ENCODE measurements around the gene FAM174A.
"Not testable (repeated sequence)": the region's sequence is repeated elsewhere in the genome, so short reads cannot be mapped to it uniquely, and the experiment has no call there.

FAM174A gene

DNA sequence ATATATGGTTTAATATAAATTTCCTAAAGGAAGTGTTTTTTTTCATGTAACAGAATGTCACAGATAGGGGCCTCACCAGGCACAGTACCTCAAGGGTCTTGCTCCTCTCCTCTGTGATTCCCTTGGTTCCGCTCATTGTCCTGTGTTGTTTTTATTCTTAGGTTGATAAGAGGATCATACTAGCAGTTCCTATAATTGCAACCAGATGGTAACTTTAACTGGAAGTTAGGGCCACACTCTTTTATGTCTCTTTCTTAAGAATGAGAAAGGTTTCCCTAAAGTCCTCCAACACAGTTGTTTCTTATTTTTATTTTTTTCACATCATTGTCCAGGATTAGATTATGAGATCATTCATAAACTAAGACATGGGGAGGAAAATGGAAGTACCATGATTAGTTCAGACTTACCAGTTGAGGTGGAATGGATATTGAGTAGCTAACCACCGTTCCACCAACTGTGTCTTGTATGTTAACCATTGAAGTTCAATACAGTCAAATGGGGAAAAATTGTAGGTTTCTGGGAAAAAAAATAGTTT, 41.1 kb downstream of the FAM174A start:
- no peak for DNase-seq (ENCODE audit: low spot score)

DNA sequence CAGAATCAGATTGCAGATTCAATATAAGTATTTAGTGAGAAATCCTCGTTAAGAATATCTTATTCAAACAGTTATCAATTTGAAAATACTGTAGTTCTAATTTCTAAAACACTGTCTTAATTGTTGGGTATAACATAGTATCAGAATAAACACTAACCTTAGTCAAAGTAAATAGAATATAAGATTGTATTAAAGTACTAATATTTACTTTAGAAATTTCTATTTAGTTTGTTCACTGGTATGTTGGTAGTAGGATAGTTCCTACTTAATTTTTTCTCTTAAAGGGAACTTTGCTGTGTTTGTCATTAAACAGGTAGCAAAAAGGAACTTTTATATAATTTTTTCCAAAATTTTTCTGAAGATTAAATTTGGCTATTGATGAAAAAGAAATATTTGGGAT, 42.3 kb downstream of the FAM174A start:
- DNase-seq (ENCODE audit: low spot score) = no peak

DNA sequence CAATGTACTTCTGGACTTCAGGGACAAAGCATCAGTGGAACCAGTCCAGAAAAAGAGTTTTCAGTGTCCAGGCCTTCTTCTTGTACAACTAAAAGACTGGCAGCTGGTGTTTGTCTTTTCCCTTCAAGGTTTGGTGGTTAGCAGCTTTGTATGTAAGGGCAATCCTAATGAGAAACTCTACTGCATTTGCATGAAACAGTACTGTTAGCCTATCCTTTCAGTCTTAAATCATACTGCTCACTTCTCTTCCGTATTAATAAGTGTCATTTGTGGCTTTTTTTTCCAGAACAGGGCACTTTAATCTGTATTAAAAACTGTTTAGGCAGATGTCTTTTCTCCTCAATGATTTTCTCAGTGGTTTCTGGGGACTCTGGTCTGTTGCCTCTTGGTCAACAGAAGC, 48.9 kb downstream of the FAM174A start:
- no peak for DNase-seq (ENCODE audit: low spot score)

DNA sequence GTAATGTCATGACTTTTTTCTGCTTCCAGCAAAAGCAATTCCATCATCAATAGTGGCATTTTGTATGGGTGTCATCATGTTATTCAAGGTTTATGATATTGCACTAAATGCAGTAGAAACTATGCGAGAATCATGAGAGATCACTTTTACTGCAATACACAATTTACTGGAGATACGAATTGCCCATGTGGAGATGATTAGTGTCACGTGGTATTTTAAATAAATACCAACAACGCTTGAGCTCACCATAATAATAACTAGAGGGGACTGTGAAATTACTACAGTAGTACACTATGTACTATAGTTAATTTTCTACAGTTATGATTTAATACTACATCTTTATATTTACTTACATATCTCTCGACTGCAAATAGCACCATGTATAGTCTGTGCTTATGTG, 49.7 kb downstream of the FAM174A start:
- no peak for DNase-seq (ENCODE audit: low spot score)

DNA sequence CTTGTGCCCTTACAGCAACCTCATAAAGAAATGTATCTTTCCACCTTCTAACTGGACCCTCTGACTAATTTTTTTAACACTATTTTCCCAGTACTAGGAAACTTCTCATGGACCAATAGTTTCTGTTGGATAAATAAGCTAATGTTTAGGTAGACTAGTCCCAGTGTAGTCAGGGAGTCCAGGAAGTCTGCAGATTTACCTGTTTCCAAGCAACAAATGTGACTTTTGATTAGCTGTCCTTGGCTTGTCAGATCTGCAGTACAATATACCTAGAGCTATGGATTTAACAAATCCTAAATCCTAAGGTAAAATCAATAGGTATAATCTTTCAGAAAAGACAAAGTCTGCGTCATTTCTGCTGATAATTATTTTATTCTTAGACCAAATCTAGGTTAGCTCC, 55.7 kb downstream of the FAM174A start:
- DNase-seq (ENCODE audit: low spot score) = no peak

DNA sequence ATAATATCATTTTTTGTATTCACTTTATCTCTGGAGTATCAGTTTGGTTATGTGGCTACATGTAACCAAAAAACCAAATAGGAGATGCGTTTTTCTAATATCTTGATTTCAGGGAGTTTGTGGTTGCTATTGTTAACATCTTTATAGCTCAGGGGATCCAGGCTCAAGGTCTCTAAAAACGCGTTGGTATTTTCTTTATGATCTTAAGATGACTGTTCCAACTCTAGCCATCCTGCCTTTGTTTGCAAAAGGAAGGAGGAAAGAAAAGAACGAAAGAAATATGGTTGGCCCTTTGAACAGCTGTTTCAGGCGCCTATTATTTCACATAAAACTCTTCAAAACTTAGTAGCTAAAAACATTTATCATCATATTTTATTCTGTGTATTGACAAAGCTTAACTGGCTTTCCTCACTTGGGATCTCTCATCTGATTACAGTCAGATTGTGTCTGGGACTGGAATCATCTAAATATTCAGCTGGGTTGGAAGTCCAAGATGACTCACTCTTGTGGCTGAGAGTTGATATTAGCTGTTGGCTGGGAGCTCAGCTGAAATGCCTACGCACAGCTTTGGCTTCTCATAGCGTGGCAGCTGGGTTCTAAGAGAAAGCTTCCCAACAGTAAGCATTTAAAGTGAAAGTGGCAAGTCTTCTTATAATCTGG, 60.1 kb downstream of the FAM174A start:
- no peak for DNase-seq (ENCODE audit: low spot score)

DNA sequence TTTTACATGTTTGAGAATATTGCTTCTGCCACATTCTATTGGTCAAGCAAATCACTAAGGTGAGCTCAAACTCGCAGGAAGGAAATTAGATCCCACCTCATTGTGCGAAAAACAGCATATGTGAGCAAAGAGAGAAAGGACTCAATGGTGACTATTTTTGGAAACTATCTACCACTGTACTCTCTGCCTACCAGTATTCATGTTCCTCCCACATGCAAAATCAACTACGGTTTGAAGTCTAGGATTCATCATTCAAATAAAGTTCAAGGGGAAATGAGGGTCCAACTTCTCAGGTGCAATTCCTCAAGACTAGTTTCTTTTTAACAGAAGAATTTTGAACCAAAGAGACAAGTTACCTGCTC, 60.6 kb downstream of the FAM174A start:
- no peak for DNase-seq (ENCODE audit: low spot score)

DNA sequence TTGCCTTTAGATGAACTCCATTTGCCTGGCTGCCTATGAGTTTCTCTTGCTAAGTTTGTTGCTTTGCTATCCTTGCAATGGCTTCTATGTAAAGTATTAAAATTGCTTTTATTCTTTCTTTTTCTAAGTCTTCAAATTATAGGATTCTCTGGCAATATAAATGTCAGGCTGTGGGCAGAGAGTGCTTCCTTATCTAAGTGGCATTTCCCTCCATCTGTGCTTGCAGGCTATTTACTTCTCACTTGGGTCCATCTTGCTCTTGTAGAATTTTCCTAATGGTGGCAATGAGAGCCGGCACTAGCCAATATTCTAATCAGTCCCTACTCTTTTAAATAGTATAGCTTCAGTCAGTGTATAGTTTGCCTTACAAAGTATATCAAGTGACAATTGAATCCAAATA, 63.3 kb downstream of the FAM174A start:
- DNase-seq (ENCODE audit: low spot score) = no peak

DNA sequence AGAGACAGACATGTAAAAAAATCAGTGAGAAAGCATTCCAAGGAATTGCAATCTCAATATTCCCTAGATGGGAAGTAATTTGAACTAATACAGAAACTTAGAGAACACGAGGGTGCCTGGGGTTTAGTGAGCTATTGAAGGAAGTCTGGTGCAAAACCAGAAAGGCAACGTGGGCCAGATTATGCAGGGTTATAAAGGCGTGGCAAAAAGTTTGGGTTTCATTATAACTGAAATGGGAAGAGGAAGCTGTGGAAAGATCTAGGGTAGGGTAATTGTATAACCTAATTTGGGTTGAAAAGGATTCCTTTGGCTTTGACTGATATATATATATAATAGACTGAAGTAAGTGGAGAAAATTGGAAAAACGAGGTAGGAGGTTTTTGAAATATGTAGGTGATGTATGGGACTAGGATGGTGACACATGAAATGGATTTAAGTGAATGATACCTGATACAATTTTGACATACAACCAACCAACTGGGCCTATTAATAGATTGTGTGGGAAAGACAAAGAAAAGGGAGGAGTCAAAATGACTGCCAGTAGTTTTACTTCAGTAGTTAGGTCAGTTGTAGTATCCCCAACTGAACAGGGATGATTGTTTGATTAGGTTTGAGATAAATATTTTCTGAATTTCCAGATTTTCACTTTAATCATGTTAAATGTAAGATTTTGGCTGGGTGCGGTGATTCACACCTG, 65.3 kb downstream of the FAM174A start:
- DNase-seq (ENCODE audit: low spot score) = no peak

DNA sequence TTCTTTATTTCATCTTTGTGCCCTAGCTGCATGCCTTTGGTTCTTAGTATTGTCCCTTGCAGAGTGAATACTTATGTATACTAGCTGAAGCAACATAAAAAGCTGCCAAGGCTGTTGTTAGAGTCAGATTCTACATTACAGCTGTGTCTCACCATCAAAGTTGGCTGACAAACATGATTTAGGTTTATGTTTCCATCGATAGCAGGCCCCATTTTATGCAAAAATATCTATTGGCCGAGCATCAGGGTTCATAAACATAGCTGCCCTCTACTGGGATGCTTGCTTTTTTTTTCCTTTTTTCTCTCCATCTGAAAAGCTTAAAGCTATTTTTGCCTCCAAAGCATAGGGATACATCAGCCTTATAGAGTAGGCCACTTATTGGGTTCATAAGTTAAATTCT, 68.0 kb downstream of the FAM174A start:
- no peak for DNase-seq (ENCODE audit: low spot score)

DNA sequence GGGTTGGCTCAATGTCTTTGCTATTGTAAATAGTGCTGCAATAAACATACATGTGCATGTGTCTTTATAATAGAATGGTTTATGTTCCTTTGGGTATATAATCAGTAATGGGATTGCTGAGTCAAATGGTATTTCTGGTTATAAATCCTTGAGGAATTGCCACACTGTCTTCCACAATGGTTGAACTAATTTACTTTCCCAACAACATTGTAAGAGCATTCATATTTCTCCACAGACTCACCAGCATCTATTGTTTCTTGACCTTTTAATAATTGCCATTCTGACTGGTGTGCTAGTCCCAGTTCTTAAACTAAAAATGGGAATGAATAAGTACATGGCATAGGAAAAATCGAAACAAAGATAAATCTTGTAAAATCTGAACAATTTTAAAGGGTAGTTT, 68.8 kb downstream of the FAM174A start:
- DNase-seq (ENCODE audit: low spot score) = not testable (repeated sequence)

DNA sequence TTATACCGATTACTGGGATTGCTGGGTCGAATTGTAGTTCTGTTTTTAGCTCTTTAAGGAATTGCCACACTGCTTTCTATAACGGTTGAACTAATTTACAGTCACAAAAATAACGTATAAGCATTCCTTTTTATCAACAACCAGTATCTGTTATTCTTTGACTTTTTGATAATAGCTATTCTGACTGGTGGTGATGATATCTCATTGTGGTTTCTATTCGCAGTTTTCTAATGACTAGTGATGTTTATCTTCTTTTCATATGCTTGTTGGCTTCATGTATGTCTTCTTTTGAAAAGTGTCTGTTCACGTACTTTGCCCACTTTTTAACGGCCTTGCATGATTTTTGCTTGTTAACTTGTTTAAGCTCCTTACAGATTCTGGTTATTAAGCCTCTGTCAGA, 74.4 kb downstream of the FAM174A start:
- no peak for DNase-seq (ENCODE audit: low spot score)

DNA sequence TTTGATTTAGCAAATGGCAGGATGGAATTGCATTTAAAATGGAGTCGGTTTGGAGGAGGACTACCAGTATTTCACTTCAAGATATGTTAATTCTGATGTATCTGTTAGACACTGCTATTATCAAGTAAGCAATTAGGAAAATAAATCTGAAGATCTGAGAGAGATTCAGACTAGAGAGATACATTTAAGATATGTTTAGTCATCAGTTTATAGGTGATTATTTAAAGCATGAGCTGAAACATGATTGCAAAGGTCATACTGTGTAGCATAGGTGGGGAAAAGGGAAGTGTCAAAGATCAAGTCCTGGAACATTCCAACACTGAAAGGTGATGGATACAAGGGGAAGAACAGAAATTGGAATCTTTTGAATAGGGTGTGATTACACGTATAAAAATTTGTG, 79.1 kb downstream of the FAM174A start:
- DNase-seq (ENCODE audit: low spot score) = no peak

DNA sequence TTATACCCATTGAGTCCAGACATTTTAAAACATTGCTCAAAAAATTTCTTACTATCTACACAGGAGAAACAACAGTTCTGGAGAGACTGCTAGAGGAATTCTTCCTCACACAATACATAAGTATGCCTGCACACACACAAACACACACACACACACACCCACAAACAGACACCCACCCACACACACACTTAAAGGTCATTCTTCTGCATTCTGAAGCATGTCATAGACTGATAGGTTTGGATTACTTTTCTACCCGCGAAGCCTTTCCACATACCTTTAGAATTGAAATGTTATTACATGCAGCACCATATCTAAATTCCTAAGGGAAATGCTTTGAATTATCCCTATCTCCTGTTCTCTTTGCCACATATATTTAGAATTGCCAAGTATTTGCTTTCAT, 80.2 kb downstream of the FAM174A start:
- DNase-seq (ENCODE audit: low spot score) = no peak

DNA sequence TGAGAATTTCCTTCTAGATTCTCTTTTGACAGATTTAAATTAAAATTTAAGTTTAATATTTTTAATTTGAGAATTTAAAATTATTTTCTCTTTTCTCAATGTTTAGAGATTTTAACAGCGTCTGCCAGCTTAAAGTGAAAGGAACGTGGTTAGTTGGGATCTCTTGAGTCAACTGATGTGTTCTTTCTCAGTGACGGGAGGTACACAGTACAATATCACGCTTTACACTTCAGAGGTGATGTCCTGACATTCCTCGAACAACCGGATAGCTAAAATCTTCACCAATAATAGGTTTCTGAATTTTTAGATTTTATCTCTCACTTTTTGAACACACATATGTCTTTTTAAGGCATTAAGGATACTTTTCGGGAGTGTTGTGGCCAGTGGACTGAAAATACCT, 81.1 kb downstream of the FAM174A start:
- DNase-seq (ENCODE audit: low spot score) = no peak

DNA sequence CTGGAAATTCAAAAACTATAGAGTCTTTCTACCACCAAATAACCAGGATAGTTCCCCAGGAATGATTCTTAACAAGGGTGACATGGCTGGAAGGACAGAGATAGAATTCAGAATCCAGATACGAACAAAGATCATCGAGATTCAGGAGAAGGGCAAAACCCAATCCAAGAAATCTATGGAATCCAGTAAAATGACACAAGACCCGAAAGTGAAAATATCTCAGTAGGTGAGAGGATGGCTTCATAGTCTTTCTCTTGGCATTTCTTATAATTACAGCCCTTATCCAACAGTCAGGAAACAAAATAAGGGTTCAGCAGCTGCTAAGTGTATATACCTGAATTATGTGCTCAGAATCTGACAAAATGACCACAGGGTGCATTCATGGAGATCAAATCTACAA, 81.8 kb downstream of the FAM174A start:
- DNase-seq (ENCODE audit: low spot score) = no peak

DNA sequence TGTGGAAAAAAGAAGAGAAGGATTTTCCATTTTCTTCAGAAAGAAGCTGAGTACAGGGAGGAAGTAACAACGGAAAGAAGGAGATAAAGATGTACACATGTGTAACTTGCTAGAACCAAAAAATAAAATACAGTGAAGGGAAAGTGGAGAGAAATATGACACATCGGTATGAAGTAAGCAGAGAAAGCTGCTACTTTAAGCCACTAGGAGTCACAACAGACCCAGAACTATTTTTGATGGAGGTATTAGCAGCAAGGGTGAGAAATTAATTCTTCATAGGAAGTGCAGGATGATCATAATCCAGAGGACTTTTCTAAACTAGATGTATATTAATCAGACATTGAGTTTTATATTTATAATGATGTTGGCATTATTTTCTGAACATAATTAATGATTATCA, 88.5 kb downstream of the FAM174A start:
- no peak for DNase-seq (ENCODE audit: low spot score)

DNA sequence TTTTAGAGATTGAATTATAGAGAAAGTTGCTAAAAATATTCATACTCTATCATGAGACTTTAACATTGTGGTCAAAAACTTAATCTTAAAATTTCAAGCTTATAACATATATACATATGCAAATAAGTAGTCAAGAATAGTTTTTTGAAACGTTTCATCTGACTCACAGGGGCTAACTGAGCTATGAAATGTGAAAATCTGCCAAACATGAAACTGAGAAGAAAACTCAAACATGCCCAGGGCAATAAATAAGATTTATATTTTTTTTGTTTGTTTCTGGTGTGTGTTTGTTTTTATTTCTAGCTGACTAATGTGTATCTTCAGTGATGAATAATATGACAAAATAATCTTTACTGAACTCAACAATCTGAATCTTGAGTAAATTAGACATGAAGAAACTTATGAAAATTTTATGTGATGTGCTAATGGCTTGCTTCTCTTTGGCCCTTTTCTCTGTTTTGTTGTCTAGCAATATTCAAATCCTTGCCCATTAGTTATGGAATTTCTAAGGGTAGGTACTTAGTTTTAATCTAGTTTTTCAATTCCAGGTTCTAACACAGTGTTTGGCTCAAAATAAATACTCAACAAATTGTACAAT, 99.9 kb downstream of the FAM174A start:
- DNase-seq (ENCODE audit: low spot score) = no peak
